Thyroid gland (tissue), 4 donors: ENCODE data around the gene PNPLA3. TPM values are rescaled to one million over a fixed set of nuclear protein-coding genes. Genes with fewer than 3 reads are reported as not detected.
"Not testable (repeated sequence)": the region's sequence is repeated elsewhere in the genome, so short reads cannot be mapped to it uniquely, and the experiment has no call there.

Source experiments
- DNase-seq, 2 donors: peaks; one replicate each; pipeline ENCODE4 v3.0.0-alpha.2; 2019
- H3K27ac ChIP-seq, 3 donors: fragments of 200-600 bp; sonication (generic); 1 replicate in 2 of 3; 2 replicates in 1 of 3; pipeline ENCODE4 v1.5.1; 2016 to 2019; ENCODE audit warnings: mild to moderate bottlenecking in 1 of 3, moderate library complexity in 1 of 3
- H3K27me3 ChIP-seq: fragments of 200-600 bp; sonication (generic); one replicate; pipeline ENCODE4 v1.5.1; 2019
- H3K36me3 ChIP-seq, 2 donors: fragments of 200-600 bp; sonication (generic); one replicate each; pipeline ENCODE4 v1.5.1; 2016 to 2019
- H3K4me1 ChIP-seq, 2 donors: fragments of 200-600 bp; sonication (generic); one replicate each; pipeline ENCODE4 v1.5.1; 2017 to 2019
- H3K4me3 ChIP-seq, 3 donors: fragments of 200-600 bp; sonication (generic); replicated peaks in 1 of 3; 1 replicate in 2 of 3; 2 replicates in 1 of 3; pipeline ENCODE4 v1.5.1; 2016; ENCODE audit warnings: mild to moderate bottlenecking in 1 of 3
- H3K9me3 ChIP-seq: fragments of 200-600 bp; sonication (generic); one replicate; pipeline ENCODE4 v1.5.1; 2017
- CTCF ChIP-seq, 6 experiments: fragments of 200-600 bp in 3 of 6; fragments of 450-650 bp in 3 of 6; sonication (generic) in 3 of 6; IDR thresholded peaks; one replicate each; pipeline ENCODE4 v1.5.1; 2016 to 2019; ENCODE audit warnings: antibody characterized with exemption in 6 of 6, mild to moderate bottlenecking in 2 of 6, inconsistent platforms in 1 of 6, moderate library complexity in 1 of 6
- POLR2A ChIP-seq, 2 donors: fragments of 450-650 bp; IDR thresholded peaks; one replicate each; pipeline ENCODE4 v1.6.1; 2017; ENCODE audit warnings: antibody characterized with exemption in 2 of 2, mild to moderate bottlenecking in 2 of 2, moderate library complexity in 1 of 2
- WGBS, 2 donors: methylation state at CpG; one replicate each; pipeline ENCODE4 v1.1.5; 2017; 5-methylcytosine and 5-hydroxymethylcytosine counted together
- intact Hi-C: fragments of 100-400 bp; cut with DNase I; formaldehyde crosslinking; loops from one replicate; pipeline ENCODE4 v1.15.1; 2023
- total RNA-seq, 4 donors: library from RNA; depleted of rRNA; stranded (reverse); fragments of >200 nt; gene quantifications; one replicate each; pipeline ENCODE4 v1.2.3, GENCODE V29; 2016

The PNPLA3 gene
- total RNA-seq, 4 donors from 2014 or later: 0.11 to 0.13 TPM; not detected in 2

- H3K36me3 ChIP-seq: no peaks in the 10 kb centered on the region
- no peak for TF ChIP-seq CTCF (IDR thresholded peaks at IDR 0.05)
- TF ChIP-seq POLR2A (IDR thresholded peaks at IDR 0.05): no peak
- no peak overlapping the region for H3K4me3 ChIP-seq
- no peak for DNase-seq
- H3K27me3 ChIP-seq: peaks cover 6% of the 10 kb centered on the region
- no peak overlapping the region for H3K27ac ChIP-seq
- WGBS, 2 donors: 37 to 40% methylated on average over 11 of the region's 11 CpGs
- H3K9me3 ChIP-seq: no peaks in the 10 kb centered on the region
- intact Hi-C loops: no loop called here
- no peaks in the 10 kb centered on the region for H3K4me1 ChIP-seq
Observed at GRCh38 chr22:43895986-43896645, 27.5 kb upstream of the PNPLA3 start.

GRCh38 chr22:43897751-43898261 lies 25.8 kb upstream of the PNPLA3 start:
- 52 to 61% methylated on average over 10 to 12 of the region's 12 CpGs for WGBS, 2 donors
- Histone ChIP-seq H3K36me3 (no peaks in the 10 kb centered on the region), H3K9me3 (no peaks in the 10 kb centered on the region), H3K27ac (no peak overlapping the region), H3K27me3 (no peaks in the 10 kb centered on the region), H3K4me3 (no peak overlapping the region), H3K4me1 (no peaks in the 10 kb centered on the region)
- no peak for TF ChIP-seq POLR2A (IDR thresholded peaks at IDR 0.05)
- no peak for TF ChIP-seq CTCF (IDR thresholded peaks at IDR 0.05)
- DNase-seq: no peak
- intact Hi-C loops: no loop called here

GRCh38 chr22:43900206-43900605 lies 23.4 kb upstream of the PNPLA3 start:
- no peaks in the 10 kb centered on the region for H3K9me3 ChIP-seq
- H3K27ac ChIP-seq: no peak overlapping the region
- WGBS, 2 donors: 68 to 78% methylated on average over 4 to 7 of the region's 7 CpGs
- no peaks in the 10 kb centered on the region for H3K4me1 ChIP-seq
- no peaks in the 10 kb centered on the region for H3K36me3 ChIP-seq
- H3K4me3 ChIP-seq: no peak overlapping the region
- no peaks in the 10 kb centered on the region for H3K27me3 ChIP-seq
- DNase-seq: no peak
- intact Hi-C loops: no loop called here
- no peak for TF ChIP-seq POLR2A (IDR thresholded peaks at IDR 0.05)
- no peak for TF ChIP-seq CTCF (IDR thresholded peaks at IDR 0.05)

GRCh38 chr22:43901976-43902643 lies 21.5 kb upstream of the PNPLA3 start:
- Histone ChIP-seq H3K4me1 (no peaks in the 10 kb centered on the region), H3K27ac (no peak overlapping the region), H3K9me3 (no peaks in the 10 kb centered on the region), H3K4me3 (no peak overlapping the region), H3K36me3 (no peaks in the 10 kb centered on the region), H3K27me3 (no peaks in the 10 kb centered on the region)
- intact Hi-C loops: no loop called here
- 43 to 48% methylated on average over 5 of the region's 5 CpGs for WGBS, 2 donors
- TF ChIP-seq POLR2A (IDR thresholded peaks at IDR 0.05): no peak
- TF ChIP-seq CTCF (IDR thresholded peaks at IDR 0.05): no peak
- no peak for DNase-seq

- H3K36me3 ChIP-seq, H3K4me1 ChIP-seq, H3K9me3 ChIP-seq, H3K27ac ChIP-seq, H3K4me3 ChIP-seq, H3K27me3 ChIP-seq, intact Hi-C loops, DNase-seq: not testable (repeated sequence)
- WGBS, 2 donors: 54 to 64% methylated on average over 12 of the region's 12 CpGs
Observed at GRCh38 chr22:43903033-43903432, 20.6 kb upstream of the PNPLA3 start.
